ENCODE data around the gene DNAAF3.
"Not testable (repeated sequence)": the region's sequence is repeated elsewhere in the genome, so short reads cannot be mapped to it uniquely, and the experiment has no call there.

The DNAAF3 gene

GRCh38 chr19:55209693-55210472 is 43.5 kb upstream of the DNAAF3 start:
- Histone ChIP-seq H3K79me2 (ENCODE audit: insufficient read depth, low read length) (no peaks in the 10 kb centered on the region), H3K4me1 (ENCODE audit: insufficient read depth, low read length) (no peaks in the 10 kb centered on the region), H3K27me3 (ENCODE audit: insufficient read depth, low read length, poor library complexity) (no peaks in the 10 kb centered on the region), H2AFZ (ENCODE audit: low read depth, low read length) (no peak overlapping the region), H3K27ac (ENCODE audit: low read length) (no peak overlapping the region), H3K4me2 (ENCODE audit: insufficient read depth, low read length) (no peak overlapping the region), H3K4me3 (ENCODE audit: low read depth in 1 of 2, low read length in 2 of 2) (no peak overlapping the region), H3K36me3 (ENCODE audit: insufficient read depth, low read length) (no peaks in the 10 kb centered on the region), H3K9ac (ENCODE audit: low read depth, low read length) (no peak overlapping the region), H4K20me1 (ENCODE audit: insufficient read depth, low read length) (no peaks in the 10 kb centered on the region), H3K9me3 (ENCODE audit: insufficient read depth, low read length, severe bottlenecking) (peaks cover 5% of the 10 kb centered on the region)
- ATAC-seq (ENCODE audit: insufficient read depth, low read depth) (no peak), DNase-seq (no peak)
- TF ChIP-seq EZH2 (IDR thresholded peaks at IDR 0.05; ENCODE audit: borderline replicate concordance, low read depth, low read length, severe bottlenecking), result no peak

- H3K9ac ChIP-seq (ENCODE audit: low read depth, low read length), result no peak within 1 kb of the TSS
- no peak within 1 kb of the TSS for H3K4me3 ChIP-seq (ENCODE audit: low read depth in 1 of 2, low read length in 2 of 2)
- H3K4me2 ChIP-seq (ENCODE audit: insufficient read depth, low read length), result no peak within 1 kb of the TSS
Measured at GRCh38 chr19:55208880-55209692, 42.7 kb upstream of the DNAAF3 start, which contains the start of gene PTPRH. Gene PTPRH (minus strand): TSS chr19:55209501. CDS start chr19:55209433, 68 bp downstream.

GRCh38 chr19:55206664-55207500 is 40.5 kb upstream of the DNAAF3 start:
- TF ChIP-seq EZH2 (IDR thresholded peaks at IDR 0.05; ENCODE audit: borderline replicate concordance, low read depth, low read length, severe bottlenecking), result no peak
- no peak for TF ChIP-seq CTCF (IDR thresholded peaks at IDR 0.05; ENCODE audit: borderline replicate concordance, extremely low read depth, low read length, poor library complexity, severe bottlenecking)
- no peak overlapping the region for H3K4me3 ChIP-seq (ENCODE audit: low read depth in 1 of 2, low read length in 2 of 2)
- H3K27ac ChIP-seq (ENCODE audit: low read length), result no peak overlapping the region
- H3K9me3 ChIP-seq (ENCODE audit: insufficient read depth, low read length, severe bottlenecking), result no peaks in the 10 kb centered on the region
- H3K79me2 ChIP-seq (ENCODE audit: insufficient read depth, low read length), result no peaks in the 10 kb centered on the region
- DNase-seq (peak; percentile 33), ATAC-seq (ENCODE audit: insufficient read depth, low read depth) (peak; percentile 80)
- H4K20me1 ChIP-seq (ENCODE audit: insufficient read depth, low read length), result no peaks in the 10 kb centered on the region
- H3K27me3 ChIP-seq (ENCODE audit: insufficient read depth, low read length, poor library complexity), result no peaks in the 10 kb centered on the region
- no peaks in the 10 kb centered on the region for H3K36me3 ChIP-seq (ENCODE audit: insufficient read depth, low read length)
- H3K9ac ChIP-seq (ENCODE audit: low read depth, low read length), result no peak overlapping the region
- H3K4me1 ChIP-seq (ENCODE audit: insufficient read depth, low read length), result no peaks in the 10 kb centered on the region
- no peak overlapping the region for H2AFZ ChIP-seq (ENCODE audit: low read depth, low read length)
- no peak overlapping the region for H3K4me2 ChIP-seq (ENCODE audit: insufficient read depth, low read length)

More at GRCh38 chr19:55208880-55209692, 42.7 kb upstream of the DNAAF3 start, which contains the start of gene PTPRH:
- TF ChIP-seq CTCF (IDR thresholded peaks at IDR 0.05; ENCODE audit: borderline replicate concordance, extremely low read depth, low read length, poor library complexity, severe bottlenecking) (no peak), EZH2 (IDR thresholded peaks at IDR 0.05; ENCODE audit: borderline replicate concordance, low read depth, low read length, severe bottlenecking) (no peak)
- ATAC-seq (ENCODE audit: insufficient read depth, low read depth), result no peak
- Histone ChIP-seq H3K27me3 (ENCODE audit: insufficient read depth, low read length, poor library complexity) (no peaks in the 10 kb centered on the region), H3K36me3 (ENCODE audit: insufficient read depth, low read length) (no peaks in the 10 kb centered on the region), H3K4me1 (ENCODE audit: insufficient read depth, low read length) (no peaks in the 10 kb centered on the region), H3K9me3 (ENCODE audit: insufficient read depth, low read length, severe bottlenecking) (peaks cover 5% of the 10 kb centered on the region), H2AFZ (ENCODE audit: low read depth, low read length) (no peak within 1 kb of the TSS), H3K27ac (ENCODE audit: low read length) (no peak within 1 kb of the TSS), H3K79me2 (ENCODE audit: insufficient read depth, low read length) (no peaks in the 10 kb centered on the region), H4K20me1 (ENCODE audit: insufficient read depth, low read length) (no peaks in the 10 kb centered on the region)
- DNase-seq, result no peak

GRCh38 chr19:55202199-55202598 is 35.8 kb upstream of the DNAAF3 start:
- not testable (repeated sequence) for ATAC-seq (ENCODE audit: insufficient read depth, low read depth); H3K27me3 ChIP-seq (ENCODE audit: insufficient read depth, low read length, poor library complexity); H3K9ac ChIP-seq (ENCODE audit: low read depth, low read length); H2AFZ ChIP-seq (ENCODE audit: low read depth, low read length); H3K27ac ChIP-seq (ENCODE audit: low read length); H3K4me1 ChIP-seq (ENCODE audit: insufficient read depth, low read length); H3K4me2 ChIP-seq (ENCODE audit: insufficient read depth, low read length); H3K36me3 ChIP-seq (ENCODE audit: insufficient read depth, low read length); H3K9me3 ChIP-seq (ENCODE audit: insufficient read depth, low read length, severe bottlenecking); H4K20me1 ChIP-seq (ENCODE audit: insufficient read depth, low read length); H3K4me3 ChIP-seq (ENCODE audit: low read depth in 1 of 2, low read length in 2 of 2); DNase-seq; H3K79me2 ChIP-seq (ENCODE audit: insufficient read depth, low read length)
